ENCODE measurements around the gene TNS1. TPM values are rescaled to one million over a fixed set of nuclear protein-coding genes. Genes with fewer than 3 reads are reported as not detected.

The TNS1 gene
- polyA plus RNA-seq, 1 donor from 2014 or later, result not detected

DNA sequence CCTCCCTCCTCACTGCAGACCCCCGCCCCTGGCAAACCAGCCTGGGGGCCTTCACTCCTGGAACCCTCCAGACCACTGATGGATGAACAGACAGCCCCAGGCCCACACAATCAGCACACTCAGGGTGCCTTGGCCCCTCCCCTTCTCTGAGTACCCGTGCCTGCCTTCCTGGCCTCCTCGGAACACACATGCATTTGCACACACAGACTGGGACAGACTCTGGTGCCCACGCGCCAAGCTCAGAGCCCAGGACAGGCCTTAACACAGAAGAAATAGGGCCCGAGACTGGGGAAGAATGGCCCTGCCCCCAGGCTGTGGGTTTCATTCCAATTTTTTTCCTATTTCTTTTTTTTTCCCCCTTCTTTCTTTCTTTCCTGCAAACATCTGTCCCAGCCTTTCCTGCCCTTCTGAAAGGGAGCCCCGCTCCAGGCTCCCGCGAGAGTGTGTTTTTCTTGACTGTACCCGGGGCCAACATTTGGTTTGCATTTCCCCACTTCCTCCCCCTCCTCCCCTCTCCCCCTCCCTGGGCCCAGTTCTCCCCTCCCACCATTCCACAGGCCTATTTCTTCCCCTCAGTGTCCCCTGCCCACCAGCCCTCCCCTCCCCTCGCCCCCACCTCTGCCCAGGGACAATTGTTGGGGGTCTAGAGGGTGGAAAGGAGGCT, 618 bp upstream of the TNS1 start:
- Mint-ChIP-seq H3K27ac (no peak overlapping the region), H3K4me1 (peaks cover 0 to 1% (median 0%) of the 10 kb centered on the region in 3 donors), H3K27me3 (peaks cover 18% of the 10 kb centered on the region), H3K9me3 (no peaks in the 10 kb centered on the region), H3K36me3 (peaks cover 3% of the 10 kb centered on the region), H3K4me3 (no peak overlapping the region)

DNA sequence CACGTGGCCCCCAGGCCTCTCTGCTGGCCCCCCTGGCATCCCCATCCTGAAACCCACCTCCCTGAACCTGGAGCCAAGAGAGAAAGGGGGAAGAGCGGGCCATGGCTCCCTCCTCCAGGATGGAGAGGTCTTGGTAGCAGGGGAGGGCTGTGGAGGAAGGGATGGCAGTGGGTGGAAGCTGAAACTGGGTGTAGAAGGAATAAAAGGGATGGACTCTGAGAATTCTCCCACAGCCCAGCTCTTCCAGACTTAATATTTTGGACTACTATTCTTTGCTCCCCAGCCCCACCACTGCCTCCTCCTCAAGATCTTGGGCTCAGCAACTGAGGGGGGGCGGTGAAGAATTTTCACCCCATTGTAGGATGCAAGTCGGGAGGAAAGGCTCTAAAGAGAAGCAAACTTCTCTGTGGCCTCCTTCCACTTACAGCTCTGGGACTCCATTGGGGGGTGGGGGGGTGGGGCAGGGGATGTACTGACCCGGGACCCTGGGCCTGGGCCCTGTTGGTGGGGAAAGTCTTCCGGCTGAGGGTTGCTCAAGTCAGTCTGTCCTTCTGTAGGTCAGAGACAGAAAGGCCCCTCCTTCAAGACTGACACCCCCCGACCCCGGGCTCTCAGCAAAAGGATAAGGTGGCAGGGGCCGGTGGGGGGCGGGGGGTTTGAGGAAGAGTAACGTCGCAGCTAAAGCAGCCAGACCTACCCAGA, 501 bp downstream of the TNS1 start:
- peaks cover 17% of the 10 kb centered on the region for H3K27me3 Mint-ChIP-seq
- no peak overlapping the region for H3K4me3 Mint-ChIP-seq
- H3K9me3 Mint-ChIP-seq, result no peaks in the 10 kb centered on the region
- H3K36me3 Mint-ChIP-seq, result peaks cover 4% of the 10 kb centered on the region
- H3K4me1 Mint-ChIP-seq, result peaks cover 0 to 1% (median 0%) of the 10 kb centered on the region in 3 donors
- H3K27ac Mint-ChIP-seq, result no peak overlapping the region

DNA sequence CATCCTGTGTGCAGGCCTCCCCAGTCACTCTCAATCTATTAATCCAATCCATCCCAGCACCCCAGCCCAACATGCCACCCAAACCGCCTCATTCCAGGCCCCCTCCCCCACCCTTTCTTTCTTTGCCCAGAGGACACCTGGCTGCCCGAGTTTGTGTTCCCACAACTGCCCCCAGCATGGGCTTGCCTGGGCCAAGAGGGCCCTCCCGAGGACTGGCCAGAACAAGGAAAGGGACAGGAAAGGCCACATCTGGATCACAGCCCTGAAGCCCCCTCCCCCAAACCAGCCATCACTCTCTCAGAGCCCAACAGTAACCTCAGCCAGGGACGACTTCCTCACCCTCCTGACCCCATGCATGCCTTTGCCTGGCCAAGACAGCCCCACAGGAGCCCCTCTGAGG, 1.2 kb downstream of the TNS1 start:
- H3K27me3 Mint-ChIP-seq, result peaks cover 22% of the 10 kb centered on the region
- H3K4me3 Mint-ChIP-seq, result no peak overlapping the region

DNA sequence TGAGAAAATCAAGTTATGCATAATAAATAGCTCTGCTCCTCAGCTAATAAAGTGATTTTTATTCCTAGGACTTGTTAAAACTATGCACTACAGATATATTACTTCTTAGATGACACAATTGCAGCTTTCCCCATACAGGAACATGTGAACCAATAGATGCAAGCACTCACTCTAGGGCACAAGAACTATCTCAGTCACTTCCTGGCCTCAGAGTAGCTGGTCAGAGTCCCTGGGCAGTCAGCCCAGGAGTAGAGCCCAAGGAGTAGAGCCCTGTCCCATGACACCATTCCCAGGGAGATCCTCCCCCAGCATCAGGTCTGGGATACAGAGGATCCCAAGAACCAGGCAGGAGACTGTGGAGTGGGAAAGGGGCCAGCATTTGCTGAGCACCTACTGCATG, 2.7 kb downstream of the TNS1 start:
- Mint-ChIP-seq H3K4me3 (no peak overlapping the region), H3K4me1 (peaks cover 0 to 1% (median 0%) of the 10 kb centered on the region in 3 donors)

More for the DNA sequence above, 1.2 kb downstream of the TNS1 start:
- H3K36me3 Mint-ChIP-seq, result peaks cover 4% of the 10 kb centered on the region
- H3K9me3 Mint-ChIP-seq, result no peaks in the 10 kb centered on the region
- peaks cover 0 to 1% (median 0%) of the 10 kb centered on the region in 3 donors for H3K4me1 Mint-ChIP-seq
- H3K27ac Mint-ChIP-seq, result peak overlapping the region in 1 of 3 donors; percentile 47

DNA sequence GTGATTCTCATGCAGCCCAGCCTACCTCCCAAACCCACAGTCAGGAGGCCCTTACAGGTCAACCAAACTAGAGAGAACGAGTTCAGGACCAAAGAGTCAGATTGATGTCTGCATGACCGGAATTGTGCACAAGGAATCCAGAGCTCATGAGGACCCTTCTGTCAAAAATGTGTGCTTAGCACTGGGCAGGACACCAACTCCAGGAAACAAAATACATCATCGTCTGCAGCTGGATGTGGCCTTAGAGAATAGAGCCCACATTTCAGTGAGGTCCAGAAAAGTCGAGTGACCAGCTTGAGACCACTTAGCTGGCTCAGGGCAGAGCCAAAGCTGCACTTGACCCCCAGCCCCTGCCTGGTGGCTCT, 3.2 kb downstream of the TNS1 start:
- H3K36me3 Mint-ChIP-seq, result peaks cover 4% of the 10 kb centered on the region
- no peak overlapping the region for H3K27ac Mint-ChIP-seq
- no peaks in the 10 kb centered on the region for H3K9me3 Mint-ChIP-seq
- no peak overlapping the region for H3K4me3 Mint-ChIP-seq
- peaks cover 0 to 1% (median 0%) of the 10 kb centered on the region in 3 donors for H3K4me1 Mint-ChIP-seq
- peaks cover 20% of the 10 kb centered on the region for H3K27me3 Mint-ChIP-seq

More for the DNA sequence above, 2.7 kb downstream of the TNS1 start:
- no peaks in the 10 kb centered on the region for H3K9me3 Mint-ChIP-seq
- H3K27me3 Mint-ChIP-seq, result peaks cover 20% of the 10 kb centered on the region
- peaks cover 4% of the 10 kb centered on the region for H3K36me3 Mint-ChIP-seq
- no peak overlapping the region for H3K27ac Mint-ChIP-seq

DNA sequence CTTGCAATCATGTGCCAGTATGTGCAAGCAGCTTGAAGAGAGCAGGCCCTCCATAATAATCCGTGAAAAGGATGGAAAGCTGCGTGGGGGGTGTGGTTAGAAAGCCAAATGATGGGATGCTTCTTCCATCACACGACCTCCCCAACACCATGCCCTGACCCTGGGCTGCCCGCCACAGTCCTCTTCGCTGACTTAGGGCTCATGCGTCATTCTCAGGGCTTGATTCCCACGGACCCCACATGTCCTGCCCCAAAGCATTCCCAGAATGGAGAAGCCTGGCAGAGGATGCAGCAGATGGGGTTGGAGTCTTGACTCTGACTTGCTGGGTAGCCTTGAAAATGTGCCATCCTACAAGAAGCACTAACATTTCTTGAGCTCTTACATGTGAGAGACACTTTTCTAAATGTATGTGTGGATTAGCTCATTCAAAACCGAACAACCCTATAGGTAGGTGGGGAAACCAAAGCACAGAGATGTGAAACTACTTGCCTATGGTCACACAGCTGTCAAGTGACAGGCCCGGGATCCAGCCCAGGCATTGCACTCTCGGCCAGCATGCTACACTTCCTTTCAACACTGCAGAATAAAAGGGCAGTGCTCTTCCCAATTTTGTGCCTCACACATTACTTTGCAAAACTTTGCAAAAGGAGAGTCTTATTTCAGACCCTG, 3.7 kb downstream of the TNS1 start:
- no peak overlapping the region for H3K27ac Mint-ChIP-seq
- peaks cover 0 to 1% (median 0%) of the 10 kb centered on the region in 3 donors for H3K4me1 Mint-ChIP-seq
- H3K36me3 Mint-ChIP-seq, result peaks cover 4% of the 10 kb centered on the region
- peaks cover 17% of the 10 kb centered on the region for H3K27me3 Mint-ChIP-seq
- H3K4me3 Mint-ChIP-seq, result no peak overlapping the region
- H3K9me3 Mint-ChIP-seq, result no peaks in the 10 kb centered on the region

DNA sequence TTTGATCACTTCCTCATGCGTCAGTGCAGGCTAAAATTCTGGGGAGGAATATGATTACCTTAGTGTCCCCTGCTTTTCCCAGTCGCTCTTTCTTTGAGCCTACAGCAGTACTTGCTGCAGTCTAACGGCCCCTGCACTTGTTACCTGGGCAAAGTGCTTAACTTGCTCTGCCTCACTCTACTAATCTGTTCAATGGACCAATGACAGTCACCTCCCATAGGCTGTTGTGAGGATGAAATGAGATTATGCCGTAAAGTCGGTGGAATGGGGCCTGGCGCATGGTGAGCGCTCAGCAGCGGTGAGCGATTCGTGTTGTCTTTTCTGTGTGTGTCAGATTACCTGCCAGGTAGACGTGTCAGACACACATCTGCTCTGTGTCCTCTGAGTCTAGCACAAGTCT, 5.3 kb downstream of the TNS1 start:
- Mint-ChIP-seq H3K9me3 (no peaks in the 10 kb centered on the region), H3K27ac (no peak overlapping the region), H3K36me3 (peaks cover 4% of the 10 kb centered on the region), H3K27me3 (peaks cover 15% of the 10 kb centered on the region), H3K4me1 (no peaks in the 10 kb centered on the region), H3K4me3 (no peak overlapping the region)

DNA sequence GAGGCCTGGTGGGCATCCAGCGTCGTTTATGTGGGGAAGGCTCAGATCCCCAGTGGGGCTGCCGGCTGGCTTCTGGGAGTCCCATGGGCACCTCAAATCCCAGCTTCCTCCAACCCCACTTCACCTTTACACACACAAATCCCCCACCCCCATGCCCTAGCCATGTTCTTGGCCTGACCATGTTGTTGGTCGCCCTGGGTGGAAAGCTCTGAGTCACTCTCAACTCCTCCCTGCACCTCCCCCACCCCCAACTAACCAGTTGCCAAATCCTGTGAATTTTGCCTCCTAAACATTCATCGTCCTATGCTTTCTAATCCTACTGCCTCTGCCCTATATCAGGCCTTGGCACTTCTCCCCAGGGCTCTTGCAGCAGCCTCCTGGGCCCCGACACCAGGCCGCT, 6.4 kb downstream of the TNS1 start:
- no peaks in the 10 kb centered on the region for H3K9me3 Mint-ChIP-seq
- H3K4me3 Mint-ChIP-seq, result no peak overlapping the region

DNA sequence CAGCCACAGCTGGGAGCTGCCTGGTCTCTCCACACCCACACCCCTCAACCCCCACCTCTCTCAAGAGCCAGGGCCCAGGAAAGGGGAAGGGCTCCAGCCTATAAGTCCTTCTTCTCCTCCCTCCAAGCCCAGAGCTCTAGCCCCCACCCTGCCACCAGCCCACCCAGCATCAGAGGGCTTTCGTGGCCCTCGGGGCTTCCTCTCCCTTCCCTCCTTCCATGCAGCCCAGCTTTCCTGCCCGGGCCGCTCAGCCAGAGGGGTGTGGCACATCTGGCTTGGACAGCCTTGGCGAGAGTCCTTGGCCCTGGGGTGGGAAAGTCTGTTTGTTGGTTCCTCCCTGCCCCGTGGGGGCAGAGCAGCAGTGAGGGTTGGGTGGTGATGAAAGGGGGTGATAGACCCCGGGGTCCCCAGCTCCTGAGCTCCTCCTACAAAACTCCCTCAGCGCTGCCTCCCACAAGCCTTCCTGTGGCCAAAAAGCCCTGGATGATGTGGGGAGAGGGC, 7.0 kb downstream of the TNS1 start:
- Mint-ChIP-seq H3K27me3 (peaks cover 12% of the 10 kb centered on the region), H3K4me1 (no peaks in the 10 kb centered on the region)

More for the DNA sequence above, 6.4 kb downstream of the TNS1 start:
- no peaks in the 10 kb centered on the region for H3K4me1 Mint-ChIP-seq
- peaks cover 15% of the 10 kb centered on the region for H3K27me3 Mint-ChIP-seq
- peaks cover 3% of the 10 kb centered on the region for H3K36me3 Mint-ChIP-seq
- H3K27ac Mint-ChIP-seq, result no peak overlapping the region

DNA sequence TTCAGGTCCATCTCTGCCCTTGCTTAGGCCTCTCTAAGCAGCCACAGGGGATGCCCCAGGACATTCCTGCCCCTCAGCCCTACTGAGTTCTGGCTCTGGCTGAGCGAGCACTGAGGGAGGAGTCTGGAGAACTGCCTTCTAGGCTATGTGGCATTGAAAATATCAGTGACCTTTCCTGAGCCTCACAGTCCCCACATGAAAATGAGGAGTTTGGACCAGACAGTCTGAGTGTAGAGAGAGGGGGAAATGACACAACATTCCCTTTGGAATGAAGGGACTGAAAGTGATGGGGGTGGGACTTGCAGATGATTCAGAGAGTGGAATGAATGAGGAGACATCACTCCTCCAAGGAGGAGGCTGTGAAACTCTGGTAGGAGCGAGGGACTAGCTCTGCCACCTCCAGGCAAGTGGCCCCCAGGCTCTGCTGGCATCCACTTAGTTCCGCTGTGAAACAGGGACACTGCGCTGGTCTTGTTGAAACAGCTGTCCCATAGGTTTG, 8.0 kb downstream of the TNS1 start:
- Mint-ChIP-seq H3K9me3 (no peaks in the 10 kb centered on the region), H3K27me3 (peaks cover 12% of the 10 kb centered on the region), H3K36me3 (peaks cover 2% of the 10 kb centered on the region), H3K27ac (no peak overlapping the region), H3K4me1 (no peaks in the 10 kb centered on the region), H3K4me3 (no peak overlapping the region)

More for the DNA sequence above, 7.0 kb downstream of the TNS1 start:
- Mint-ChIP-seq H3K9me3 (no peaks in the 10 kb centered on the region), H3K27ac (no peak overlapping the region), H3K4me3 (no peak overlapping the region), H3K36me3 (peaks cover 2% of the 10 kb centered on the region)

DNA sequence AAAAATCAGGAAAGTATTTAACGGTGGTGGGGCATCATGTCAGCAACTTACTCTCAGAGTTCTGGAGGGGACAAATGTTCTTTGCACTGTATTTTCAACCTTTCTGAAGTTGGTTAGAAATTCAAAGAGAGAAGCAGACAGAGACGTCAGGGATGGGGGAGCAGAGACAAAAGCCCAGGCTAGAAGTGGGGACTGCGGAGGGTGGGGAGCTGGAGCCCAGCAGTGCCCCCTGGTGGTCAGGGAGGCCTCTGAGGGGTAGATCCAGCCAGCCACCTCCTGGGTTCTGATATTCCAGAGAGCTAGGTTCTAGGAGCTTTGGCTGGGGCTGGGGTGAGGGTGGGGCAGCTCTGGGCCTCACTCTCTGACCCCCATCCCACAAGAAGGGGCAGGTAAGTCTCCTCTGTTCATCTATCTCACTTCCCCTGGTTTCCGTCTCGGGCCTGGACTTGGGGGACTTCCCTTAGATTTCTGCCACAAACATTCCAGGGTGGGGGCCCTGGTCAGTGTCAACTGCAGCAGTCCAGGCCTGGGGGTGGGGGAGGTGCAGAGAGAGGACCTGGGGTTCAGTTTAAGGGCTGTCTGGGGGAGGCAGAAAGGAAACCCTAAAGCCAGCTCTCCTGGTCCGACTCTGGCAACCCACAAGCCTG, 8.9 kb downstream of the TNS1 start:
- Mint-ChIP-seq H3K4me3 (no peak overlapping the region), H3K36me3 (peaks cover 2% of the 10 kb centered on the region), H3K27me3 (peaks cover 12% of the 10 kb centered on the region)

DNA sequence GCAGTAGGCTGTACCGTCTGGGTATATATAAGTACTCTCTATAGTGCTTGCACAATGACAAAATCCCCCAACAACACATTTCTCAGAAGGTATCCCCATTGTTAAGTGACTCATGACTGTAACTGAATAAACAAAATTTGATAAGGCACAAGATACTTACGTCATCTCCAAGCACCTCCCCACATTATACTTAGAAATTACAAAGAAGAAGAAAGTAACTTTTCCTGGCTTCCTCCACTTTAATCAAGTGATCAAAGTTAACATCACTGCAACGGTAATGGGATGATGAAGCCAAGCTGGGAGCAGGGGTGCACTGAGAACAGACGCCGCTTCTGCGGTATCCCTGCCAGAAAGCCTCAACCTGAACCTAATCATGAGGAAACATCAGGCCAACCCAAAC, 9.7 kb downstream of the TNS1 start:
- no peak overlapping the region for H3K4me3 Mint-ChIP-seq
- no peaks in the 10 kb centered on the region for H3K9me3 Mint-ChIP-seq
- H3K27ac Mint-ChIP-seq, result no peak overlapping the region
- H3K36me3 Mint-ChIP-seq, result peaks cover 1% of the 10 kb centered on the region
- H3K27me3 Mint-ChIP-seq, result peaks cover 12% of the 10 kb centered on the region
- no peaks in the 10 kb centered on the region for H3K4me1 Mint-ChIP-seq

More for the DNA sequence above, 8.9 kb downstream of the TNS1 start:
- H3K4me1 Mint-ChIP-seq, result no peaks in the 10 kb centered on the region
- H3K9me3 Mint-ChIP-seq, result no peaks in the 10 kb centered on the region
- no peak overlapping the region for H3K27ac Mint-ChIP-seq

DNA sequence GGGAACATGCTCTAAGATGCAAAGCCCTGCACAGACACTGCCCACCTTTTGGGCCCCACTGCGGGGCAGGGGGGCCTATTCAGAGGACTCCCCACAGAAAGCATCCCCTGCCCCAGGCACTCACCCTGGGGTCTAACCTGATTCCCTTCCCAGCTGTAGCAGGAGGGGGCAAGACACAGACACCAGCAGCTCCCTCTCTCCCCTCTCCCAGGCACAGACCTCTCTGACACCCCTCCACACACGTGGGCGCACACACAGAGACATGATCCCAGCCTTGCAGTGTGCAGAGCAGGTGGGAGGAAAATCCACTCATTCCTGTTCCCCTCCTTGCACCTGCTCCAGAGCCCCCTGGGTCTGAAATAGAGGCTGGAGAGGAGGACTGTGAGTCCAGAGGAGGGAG, 10.7 kb downstream of the TNS1 start:
- no peaks in the 10 kb centered on the region for H3K4me1 Mint-ChIP-seq
- H3K4me3 Mint-ChIP-seq, result no peak overlapping the region
- H3K36me3 Mint-ChIP-seq, result no peaks in the 10 kb centered on the region
- H3K9me3 Mint-ChIP-seq, result no peaks in the 10 kb centered on the region
- peaks cover 13% of the 10 kb centered on the region for H3K27me3 Mint-ChIP-seq
- H3K27ac Mint-ChIP-seq, result no peak overlapping the region

DNA sequence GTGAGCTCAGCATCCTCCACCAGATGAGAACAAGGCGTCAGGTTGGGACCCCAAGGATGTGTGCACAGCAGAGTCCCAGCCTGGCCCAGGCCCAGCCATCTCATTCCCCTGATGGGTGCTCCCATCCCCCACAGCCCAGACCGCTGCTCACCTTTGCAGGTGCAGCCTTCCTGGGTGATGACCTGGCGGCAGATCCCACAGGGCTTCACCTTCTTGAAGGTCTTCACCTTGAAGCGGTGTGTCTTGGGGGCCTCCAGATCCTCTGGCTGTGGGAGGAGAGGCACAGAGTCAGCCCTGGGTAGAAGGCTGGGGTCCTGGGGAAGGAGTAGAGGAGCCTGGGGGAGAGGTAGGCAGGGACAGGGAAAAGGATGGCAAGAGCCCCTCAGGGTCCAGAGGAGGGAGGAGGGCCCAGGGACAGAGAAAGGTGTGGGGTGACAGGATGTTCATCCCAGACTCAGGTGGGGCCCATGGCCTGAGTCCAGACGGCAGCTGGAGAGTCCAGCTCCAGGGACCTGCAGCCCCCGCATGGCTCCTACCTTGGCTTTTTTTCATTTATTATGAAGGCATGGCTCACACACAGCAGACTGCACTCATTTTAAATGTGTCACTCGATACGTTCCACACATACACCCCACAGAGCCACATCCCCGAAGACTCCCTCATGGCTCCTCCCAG, 11.9 kb downstream of the TNS1 start:
- Mint-ChIP-seq H3K9me3 (no peaks in the 10 kb centered on the region), H3K27me3 (peaks cover 10% of the 10 kb centered on the region), H3K4me1 (no peaks in the 10 kb centered on the region), H3K4me3 (no peak overlapping the region), H3K27ac (no peak overlapping the region), H3K36me3 (no peaks in the 10 kb centered on the region)
